GM12878 (cell line): Measurements from ENCODE around the gene NEK10. TPM values are rescaled to one million over a fixed set of nuclear protein-coding genes. Genes with fewer than 3 reads are reported as not detected.

Experiments
- ATAC-seq: fragments of 200-7000 bp; cut with Tn5 transposase; 3 replicates; pipeline ENCODE4 v1.9.1; 2020; ENCODE audit warnings: mild to moderate bottlenecking, moderate library complexity
- BruUV-seq: library from RNA; stranded (reverse); fragments of 400-500 nt; replicated peaks from 2 replicates; lab custom pipeline; 2021; lab: Mats Ljungman, UMichigan
- CTCF ChIA-PET: fragments of 300-600 bp; sonication (Branson Sonifier 250); formaldehyde crosslinking; extraction: SDS; loops from one replicate; lab custom pipeline; 2021; ENCODE audit warnings: inconsistent platforms; lab: Yijun Ruan, JAX
- POLR2A ChIA-PET: fragments of 350-600 bp; formaldehyde crosslinking; extraction: SDS; loops from one replicate; lab custom pipeline; 2021; ENCODE audit warnings: inconsistent platforms; lab: Charles Lee
- RAD21 ChIA-PET: fragments of 300-600 bp; sonication (Branson Sonifier 250); formaldehyde crosslinking; loops from one replicate; lab custom pipeline; 2023; ENCODE audit warnings: antibody characterized with exemption; ENCODE audit not compliant: unreplicated experiment; lab: Charles Lee
- SMC1A ChIA-PET: fragments of 300-600 bp; sonication (Branson Sonifier 250); formaldehyde crosslinking; loops from one replicate; lab custom pipeline; 2023; ENCODE audit not compliant: unreplicated experiment, uncharacterized antibody; lab: Charles Lee
- DNase-seq: peaks from one replicate; pipeline ENCODE4 v3.0.0-alpha.2; 2011; ENCODE audit warnings: low read depth, low spot score
- FAIRE-seq: peaks from 3 replicates; lab custom pipeline; 2011; peaks lifted over from hg19 to GRCh38; lab: Jason Lieb, UNC
- H2AFZ ChIP-seq: 2 replicates; pipeline ENCODE4 v1.6.0; 2011; ENCODE audit warnings: low read depth, low read length, control low read depth; ENCODE audit not compliant: control insufficient read depth
- H3K27ac ChIP-seq: 2 replicates; pipeline ENCODE4 v1.5.1; 2011; ENCODE audit warnings: control low read depth; ENCODE audit not compliant: control insufficient read depth, insufficient read depth
- H3K27me3 ChIP-seq, 2 experiments: replicated peaks in 1 of 2; 2 replicates each; pipeline versions ENCODE4 v1.6.0 to v1.6.1; 2011; ENCODE audit warnings: low read length in 1 of 2; ENCODE audit not compliant: control insufficient read depth in 2 of 2, insufficient read depth in 2 of 2
- H3K36me3 ChIP-seq, 2 experiments: 2 replicates each; pipeline ENCODE4 v1.5.1; 2011; ENCODE audit warnings: low read length in 1 of 2; ENCODE audit not compliant: control insufficient read depth in 2 of 2, insufficient read depth in 2 of 2
- H3K4me1 ChIP-seq: 2 replicates; pipeline ENCODE4 v1.6.1; 2011; ENCODE audit warnings: mild to moderate bottlenecking, low read length, moderate library complexity, mixed read lengths; ENCODE audit not compliant: control insufficient read depth, insufficient read depth
- H3K4me2 ChIP-seq: 2 replicates; pipeline ENCODE4 v1.6.0; 2011; ENCODE audit warnings: control low read depth; ENCODE audit not compliant: control insufficient read depth, insufficient read depth
- H3K4me3 ChIP-seq: fragments of 200-600 bp; sonication (generic); 2 replicates; pipeline ENCODE4 v1.5.1; 2016
- H3K79me2 ChIP-seq: 2 replicates; pipeline ENCODE4 v1.6.0; 2011; ENCODE audit warnings: low read length; ENCODE audit not compliant: control insufficient read depth, insufficient read depth
- H3K9ac ChIP-seq: 2 replicates; pipeline ENCODE4 v1.8.0; 2011; ENCODE audit warnings: low read length, control low read depth, mixed read lengths; ENCODE audit not compliant: control insufficient read depth, insufficient read depth
- H3K9me3 ChIP-seq: replicated peaks from 3 replicates; pipeline ENCODE4 v1.5.1; 2011; ENCODE audit warnings: mild to moderate bottlenecking, low read length; ENCODE audit not compliant: control insufficient read depth, insufficient read depth
- H4K20me1 ChIP-seq: 2 replicates; pipeline ENCODE4 v1.6.0; 2011; ENCODE audit not compliant: control insufficient read depth, insufficient read depth
- EED ChIP-seq: sonication (generic); IDR thresholded peaks from 2 replicates; pipeline ENCODE4 v1.6.1; 2016; ENCODE audit warnings: antibody characterized with exemption, low read depth
- EP300 ChIP-seq, 2 experiments: fragments of 150-350 bp in 1 of 2; IDR thresholded peaks; 2 replicates each; pipeline ENCODE4 v1.6.1; 2011 to 2012; ENCODE audit warnings: low read depth in 2 of 2, low read length in 2 of 2, borderline replicate concordance in 1 of 2, improper control_type of control experiment in 1 of 2, inconsistent platforms in 1 of 2; ENCODE audit not compliant: control insufficient read depth in 1 of 2
- NFYA ChIP-seq: IDR thresholded peaks from 2 replicates; pipeline ENCODE4 v1.6.1; 2011; ENCODE audit warnings: low read depth, mild to moderate bottlenecking, low read length, improper control_type of control experiment, borderline replicate concordance
- RAD21 ChIP-seq: IDR thresholded peaks from 2 replicates; pipeline ENCODE4 v1.6.1; 2011; ENCODE audit warnings: mild to moderate bottlenecking, low read depth, low read length, moderate library complexity; ENCODE audit not compliant: insufficient read depth
- RAD51 ChIP-seq: fragments of 450-650 bp; IDR thresholded peaks from 2 replicates; pipeline ENCODE4 v1.6.1; 2016; ENCODE audit warnings: moderate library complexity, mild to moderate bottlenecking, inconsistent platforms
- SMC3 ChIP-seq: IDR thresholded peaks from 2 replicates; pipeline ENCODE4 v1.6.1; 2011; ENCODE audit warnings: low read length, improper control_type of control experiment, borderline replicate concordance
- WGBS: methylation state at CpG from one replicate; pipeline ENCODE4 v1.1.6; 2016; ENCODE audit warnings: low lambda C conversion rate; ENCODE audit not compliant: insufficient replicate concordance, insufficient coverage; ENCODE audit errors: missing lambda C conversion rate; 5-methylcytosine and 5-hydroxymethylcytosine counted together
- in situ Hi-C: fragments of 300-500 bp; cut with MboI; formaldehyde crosslinking; loops from 9 replicates; pipeline ENCODE4 v1.14.3; 2018; ENCODE audit warnings: mixed read lengths
- intact Hi-C: fragments of 100-400 bp; cut with micrococcal nuclease; formaldehyde crosslinking; loops from one replicate; pipeline ENCODE4 v1.14.2; 2022; ENCODE audit not compliant: unreplicated experiment
- polyA plus RNA-seq, 11 experiments: library from polyadenylated mRNA; depleted of rRNA in 4 of 11; unstranded in 6 of 11; stranded (reverse) in 5 of 11; fragments of >200 nt; fragmentation: Nextera tagmentation in 4 of 11; fragmentation: Illumina TruSeq in 1 of 11; extraction: Ambion mirVana in 4 of 11; extraction: Trizol in 1 of 11; gene quantifications; 1 replicate in 1 of 11; 2 replicates in 10 of 11; pipeline versions ENCODE4 v1.2.1 to v1.2.3, GENCODE V29; 2011 to 2016; ENCODE audit warnings: inconsistent platforms in 2 of 11, missing spikeins in 2 of 11, low read depth in 1 of 11
- total RNA-seq, 4 experiments: library from RNA; depleted of rRNA in 3 of 4; stranded (reverse); fragments of >200 nt in 3 of 4; fragmentation: Illumina TruSeq in 1 of 4; extraction: Trizol in 1 of 4; gene quantifications; 2 replicates each; pipeline versions ENCODE4 v1.2.1 to v1.2.3, GENCODE V29; 2013 to 2021
- TF ChIP-seq, protein P1 (sequence below), 3 experiments: IDR thresholded peaks in 2 of 3; conservative IDR thresholded peaks in 1 of 3; 2 replicates each; pipeline ENCODE4 v1.5.1; 2011; ENCODE audit warnings: low read depth in 3 of 3, low read length in 3 of 3, mild to moderate bottlenecking in 3 of 3, control low read depth in 2 of 3, moderate library complexity in 2 of 3, inconsistent platforms in 1 of 3, mixed read lengths in 1 of 3; ENCODE audit not compliant: control insufficient read depth in 2 of 3, insufficient read depth in 1 of 3; ENCODE audit errors: extremely low read depth in 1 of 3
- TF ChIP-seq, protein P2 (sequence below): fragments of 450-650 bp; IDR thresholded peaks from 2 replicates; pipeline ENCODE4 v1.6.1; 2017; ENCODE audit warnings: mild to moderate bottlenecking, low read depth, inconsistent platforms; ENCODE audit not compliant: poor library complexity, severe bottlenecking
- TF ChIP-seq, protein P3 (sequence below): IDR thresholded peaks from 2 replicates; pipeline ENCODE4 v1.6.1; 2012; ENCODE audit warnings: low read depth, low read length, improper control_type of control experiment

Gene NEK10
- total and polyA plus RNA-seq, 10 of the 15 experiments (the other 5 are each of a cell fraction or from before 2014, with no cell fraction given) = 0.06 to 0.40 (median 0.16) TPM; not detected in 2

DNA sequence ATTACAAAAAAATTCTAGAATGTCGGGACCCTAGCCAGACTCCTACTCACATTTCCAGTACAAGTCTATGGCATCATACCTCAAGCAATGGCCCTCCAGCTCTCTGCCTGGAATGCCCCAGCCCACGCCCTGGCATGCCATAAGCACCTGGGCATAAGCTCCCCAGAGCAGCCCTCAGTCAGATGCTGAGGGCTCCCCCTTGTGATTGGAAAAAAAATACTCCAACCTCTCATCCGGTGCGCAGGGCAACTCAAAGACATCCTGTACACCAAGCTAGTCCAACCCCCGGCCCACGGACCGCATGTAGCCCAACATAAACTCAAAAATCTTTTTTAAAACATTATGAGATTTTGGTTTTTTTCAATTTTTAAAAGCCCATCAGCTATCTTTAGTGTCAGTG is 115.4 kb downstream of the NEK10 start:
- no peak overlapping the region for H3K4me2 ChIP-seq
- H4K20me1 ChIP-seq = no peaks in the 10 kb centered on the region
- SMC1A ChIA-PET = interaction anchor here (0.6 to 2.0 kb wide), 9 partner anchors 20 to 125 kb away, joined by 3 to 27 read pairs (median 3); no protein-coding TSS in a partner anchor
- no peak overlapping the region for H2AFZ ChIP-seq
- no peak overlapping the region for H3K4me3 ChIP-seq
- no peak for FAIRE-seq
- BruUV-seq = no TSS peak
- in situ Hi-C loops = no loop called here
- CTCF ChIA-PET = interaction anchor here (0.9 to 3.6 kb wide), 12 partner anchors 11 to 141 kb away, joined by 3 to 67 read pairs (median 6); no protein-coding TSS in a partner anchor
- no peaks in the 10 kb centered on the region for H3K4me1 ChIP-seq
- no peaks in the 10 kb centered on the region for H3K9me3 ChIP-seq
- 11% methylated on average over 7 of the region's 7 CpGs for WGBS
- RAD21 ChIA-PET = interaction anchor here (0.7 to 2.1 kb wide), 6 partner anchors 13 to 125 kb away, joined by 3 to 25 read pairs (median 4); no protein-coding TSS in a partner anchor
- TF ChIP-seq SMC3 (peak; percentile 56; the same call in 1 of the 2 replicates), EP300 (IDR thresholded peaks at IDR 0.05; ENCODE audit: borderline replicate concordance in 1 of 2, control insufficient read depth in 1 of 2, low read depth in 2 of 2, low read length in 2 of 2) (no peak), EED (no peak), RAD21 (peak; percentile 65), NFYA (no peak), RAD51 (no peak)
- TF ChIP-seq, protein P1, sequence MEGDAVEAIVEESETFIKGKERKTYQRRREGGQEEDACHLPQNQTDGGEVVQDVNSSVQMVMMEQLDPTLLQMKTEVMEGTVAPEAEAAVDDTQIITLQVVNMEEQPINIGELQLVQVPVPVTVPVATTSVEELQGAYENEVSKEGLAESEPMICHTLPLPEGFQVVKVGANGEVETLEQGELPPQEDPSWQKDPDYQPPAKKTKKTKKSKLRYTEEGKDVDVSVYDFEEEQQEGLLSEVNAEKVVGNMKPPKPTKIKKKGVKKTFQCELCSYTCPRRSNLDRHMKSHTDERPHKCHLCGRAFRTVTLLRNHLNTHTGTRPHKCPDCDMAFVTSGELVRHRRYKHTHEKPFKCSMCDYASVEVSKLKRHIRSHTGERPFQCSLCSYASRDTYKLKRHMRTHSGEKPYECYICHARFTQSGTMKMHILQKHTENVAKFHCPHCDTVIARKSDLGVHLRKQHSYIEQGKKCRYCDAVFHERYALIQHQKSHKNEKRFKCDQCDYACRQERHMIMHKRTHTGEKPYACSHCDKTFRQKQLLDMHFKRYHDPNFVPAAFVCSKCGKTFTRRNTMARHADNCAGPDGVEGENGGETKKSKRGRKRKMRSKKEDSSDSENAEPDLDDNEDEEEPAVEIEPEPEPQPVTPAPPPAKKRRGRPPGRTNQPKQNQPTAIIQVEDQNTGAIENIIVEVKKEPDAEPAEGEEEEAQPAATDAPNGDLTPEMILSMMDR (IDR thresholded peaks at IDR 0.05 in 2 of 3, conservative IDR thresholded peaks at IDR 0.05 in 1 of 3; ENCODE audit: control insufficient read depth in 2 of 3, extremely low read depth in 1 of 3, insufficient read depth in 1 of 3, low read depth in 3 of 3, low read length in 3 of 3) = peak; percentile 45 to 54 (median 52); a peak in 5 of 6 replicates
- TF ChIP-seq, protein P2, sequence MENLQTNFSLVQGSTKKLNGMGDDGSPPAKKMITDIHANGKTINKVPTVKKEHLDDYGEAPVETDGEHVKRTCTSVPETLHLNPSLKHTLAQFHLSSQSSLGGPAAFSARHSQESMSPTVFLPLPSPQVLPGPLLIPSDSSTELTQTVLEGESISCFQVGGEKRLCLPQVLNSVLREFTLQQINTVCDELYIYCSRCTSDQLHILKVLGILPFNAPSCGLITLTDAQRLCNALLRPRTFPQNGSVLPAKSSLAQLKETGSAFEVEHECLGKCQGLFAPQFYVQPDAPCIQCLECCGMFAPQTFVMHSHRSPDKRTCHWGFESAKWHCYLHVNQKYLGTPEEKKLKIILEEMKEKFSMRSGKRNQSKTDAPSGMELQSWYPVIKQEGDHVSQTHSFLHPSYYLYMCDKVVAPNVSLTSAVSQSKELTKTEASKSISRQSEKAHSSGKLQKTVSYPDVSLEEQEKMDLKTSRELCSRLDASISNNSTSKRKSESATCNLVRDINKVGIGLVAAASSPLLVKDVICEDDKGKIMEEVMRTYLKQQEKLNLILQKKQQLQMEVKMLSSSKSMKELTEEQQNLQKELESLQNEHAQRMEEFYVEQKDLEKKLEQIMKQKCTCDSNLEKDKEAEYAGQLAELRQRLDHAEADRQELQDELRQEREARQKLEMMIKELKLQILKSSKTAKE = no peak
- TF ChIP-seq, protein P3, sequence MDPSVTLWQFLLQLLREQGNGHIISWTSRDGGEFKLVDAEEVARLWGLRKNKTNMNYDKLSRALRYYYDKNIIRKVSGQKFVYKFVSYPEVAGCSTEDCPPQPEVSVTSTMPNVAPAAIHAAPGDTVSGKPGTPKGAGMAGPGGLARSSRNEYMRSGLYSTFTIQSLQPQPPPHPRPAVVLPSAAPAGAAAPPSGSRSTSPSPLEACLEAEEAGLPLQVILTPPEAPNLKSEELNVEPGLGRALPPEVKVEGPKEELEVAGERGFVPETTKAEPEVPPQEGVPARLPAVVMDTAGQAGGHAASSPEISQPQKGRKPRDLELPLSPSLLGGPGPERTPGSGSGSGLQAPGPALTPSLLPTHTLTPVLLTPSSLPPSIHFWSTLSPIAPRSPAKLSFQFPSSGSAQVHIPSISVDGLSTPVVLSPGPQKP = no peak
- peak; percentile 97 for ATAC-seq
- POLR2A ChIA-PET = no interaction called here
- no peaks in the 10 kb centered on the region for H3K79me2 ChIP-seq
- H3K36me3 ChIP-seq = no peaks in the 10 kb centered on the region
- intact Hi-C loops = loop anchor here (1.0 kb wide), 1 partner anchor 120 kb away; no protein-coding TSS in a partner anchor
- DNase-seq = peak; percentile 1
- no peak overlapping the region for H3K27ac ChIP-seq
- no peak overlapping the region for H3K9ac ChIP-seq
- no peaks in the 10 kb centered on the region for H3K27me3 ChIP-seq
